GM08714 (cell line): ENCODE results near the gene ADPRHL1.
"Not testable (repeated sequence)": the region's sequence is repeated elsewhere in the genome, so short reads cannot be mapped to it uniquely, and the experiment has no call there.

Source experiments
- H3K4me3 ChIP-seq: fragments of 200-500 bp; sonication (Bioruptor generic); 2 replicates; pipeline ENCODE4 v1.5.1; 2014; ENCODE audit warnings: mild to moderate bottlenecking, low read length, inconsistent platforms
- ZNF274 ChIP-seq: IDR thresholded peaks from 2 replicates; pipeline ENCODE4 v1.6.1; 2012; ENCODE audit warnings: mild to moderate bottlenecking, low read depth, low read length

ADPRHL1 gene

GRCh38 chr13:113387396-113387795 lies 65.9 kb downstream of the ADPRHL1 start:
- no peak overlapping the region for H3K4me3 ChIP-seq
- no peak for TF ChIP-seq ZNF274

DNA sequence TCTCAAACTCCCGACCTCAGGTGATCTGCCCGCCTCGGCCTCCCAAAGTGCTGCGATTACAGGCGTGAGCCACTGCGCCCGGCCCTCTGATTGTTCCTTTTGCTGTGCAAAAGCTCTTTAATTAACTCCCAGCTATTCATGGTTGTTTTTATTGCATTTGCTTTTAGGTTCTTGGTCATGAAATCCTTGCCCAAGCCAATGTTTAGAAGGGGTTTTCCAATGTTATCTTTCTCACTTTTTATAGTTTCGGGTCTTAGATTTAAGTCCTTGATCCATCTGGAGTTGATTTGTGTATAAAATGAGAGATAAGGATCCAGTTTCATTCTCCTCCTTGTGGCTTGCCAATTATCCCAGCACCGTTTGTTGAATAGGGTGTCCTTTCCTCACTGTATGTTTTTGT lies 70.2 kb downstream of the ADPRHL1 start:
- no peak overlapping the region for H3K4me3 ChIP-seq
- TF ChIP-seq ZNF274 = no peak

DNA sequence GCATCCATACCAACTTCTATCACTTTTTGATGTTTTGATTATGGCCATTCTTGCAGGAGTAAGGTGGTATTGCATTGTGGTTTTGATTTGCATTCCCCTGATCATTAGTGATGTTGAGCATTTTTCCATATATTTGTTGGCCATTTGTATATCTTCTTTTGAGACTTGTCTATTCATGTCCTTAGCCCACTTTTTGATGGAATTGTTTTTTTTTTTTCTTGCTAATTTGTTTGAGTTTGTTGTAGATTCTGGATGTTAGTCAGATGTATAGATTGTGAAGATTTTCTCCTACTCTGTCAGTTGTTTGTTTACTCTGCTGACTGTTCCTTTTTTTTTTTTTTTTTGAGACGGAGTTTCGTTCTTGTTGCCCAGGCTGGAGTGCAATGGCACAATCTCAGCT lies 70.7 kb downstream of the ADPRHL1 start:
- H3K4me3 ChIP-seq = not testable (repeated sequence)

DNA sequence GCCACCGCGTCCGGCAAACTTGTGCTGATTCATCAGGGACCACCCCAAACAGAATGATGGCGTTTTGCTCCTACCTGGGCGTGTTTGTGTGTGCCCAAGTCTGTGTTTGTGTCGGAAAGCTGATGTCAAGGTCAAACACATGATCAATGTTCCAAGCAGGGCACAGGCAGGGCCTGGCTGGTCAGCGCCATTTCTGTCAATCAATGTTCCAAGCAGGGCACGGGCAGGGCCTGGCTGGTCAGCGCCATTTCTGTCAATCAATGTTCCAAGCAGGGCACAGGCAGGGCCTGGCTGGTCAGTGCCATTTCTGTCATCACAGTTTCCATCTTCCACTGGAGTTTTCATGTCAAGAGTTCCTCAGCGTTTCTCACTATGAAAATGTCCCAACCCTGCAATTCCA lies 74.5 kb downstream of the ADPRHL1 start:
- no peak overlapping the region for H3K4me3 ChIP-seq

DNA sequence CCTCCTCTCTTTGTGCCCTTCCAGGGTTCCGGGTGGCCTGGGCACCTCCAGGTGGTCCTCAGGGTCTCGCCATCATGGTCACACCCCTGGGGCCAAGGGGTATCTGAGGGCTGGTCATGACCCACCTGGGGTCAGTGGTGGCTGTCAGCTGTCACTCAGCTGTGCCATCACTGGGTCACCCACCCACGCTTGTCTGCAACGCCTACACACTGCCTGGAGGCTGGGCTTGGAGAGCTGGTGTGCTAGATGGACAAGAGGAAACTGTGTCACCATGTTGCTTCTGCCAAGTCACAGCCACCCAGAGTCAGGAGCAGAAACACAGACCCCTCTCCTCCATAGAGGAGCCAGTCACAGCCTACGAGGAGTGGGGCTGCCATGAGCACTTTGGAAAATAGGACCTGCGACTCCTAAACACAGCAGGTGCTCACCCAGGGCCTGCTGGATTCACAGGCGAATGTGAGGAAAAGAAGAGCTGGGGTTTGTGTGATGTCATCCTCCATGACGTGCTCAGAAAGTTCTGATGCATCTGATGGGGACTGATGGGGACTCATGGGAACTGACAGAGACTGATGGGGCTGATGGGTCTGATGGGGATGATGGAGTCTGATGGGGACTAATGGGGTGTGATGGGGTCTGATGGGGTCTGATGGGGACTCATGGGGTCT lies 78.6 kb downstream of the ADPRHL1 start:
- TF ChIP-seq ZNF274 = no peak
- no peak overlapping the region for H3K4me3 ChIP-seq

More for the DNA sequence above, 74.5 kb downstream of the ADPRHL1 start:
- TF ChIP-seq ZNF274 = no peak

GRCh38 chr13:113373811-113374485 lies 79.3 kb downstream of the ADPRHL1 start:
- TF ChIP-seq ZNF274 = no peak
- H3K4me3 ChIP-seq = no peak overlapping the region

- H3K4me3 ChIP-seq = not testable (repeated sequence)
Measured at GRCh38 chr13:113371701-113372100, 81.6 kb downstream of the ADPRHL1 start.

DNA sequence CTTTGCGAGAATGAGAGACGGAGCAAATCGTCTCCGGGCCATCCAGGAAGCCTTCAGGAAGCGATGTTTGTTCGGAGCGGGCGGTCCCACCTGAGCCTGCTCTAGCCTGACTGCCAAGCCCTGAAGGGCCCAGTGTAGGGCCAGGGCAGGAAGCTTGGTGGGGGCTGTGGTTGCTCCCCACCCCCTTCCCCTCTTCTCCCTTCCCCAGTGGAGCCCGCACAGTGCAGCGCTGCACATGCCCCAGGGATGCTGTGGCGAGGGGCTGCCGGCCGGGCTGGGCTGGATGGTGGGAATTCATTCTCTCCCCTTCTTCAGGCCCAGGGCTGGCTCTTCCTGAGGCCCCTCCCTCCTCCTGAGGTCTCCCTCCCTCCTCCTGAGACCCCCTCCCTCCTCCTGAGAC lies 82.2 kb downstream of the ADPRHL1 start:
- no peak overlapping the region for H3K4me3 ChIP-seq
- no peak for TF ChIP-seq ZNF274

DNA sequence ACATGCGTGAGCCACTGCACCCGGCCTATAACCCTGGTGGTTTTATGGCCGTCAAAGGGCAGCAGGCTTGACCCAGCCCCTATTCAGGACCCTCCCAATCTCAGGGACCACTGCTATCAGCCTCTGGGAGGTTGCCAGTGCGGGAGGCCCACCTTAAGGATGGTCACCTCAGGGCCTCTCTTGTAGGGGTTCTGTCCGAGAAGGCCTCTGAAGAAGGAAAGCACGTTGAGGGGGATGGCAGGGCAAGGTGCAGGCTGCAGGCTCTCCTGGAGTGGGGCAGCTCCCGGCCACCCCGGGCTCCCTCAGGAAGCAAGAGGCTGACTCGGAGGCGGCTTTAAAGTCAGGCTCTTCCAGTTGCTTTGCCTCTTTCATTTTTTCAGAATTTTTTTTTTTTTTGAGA lies 83.4 kb downstream of the ADPRHL1 start:
- no peak overlapping the region for H3K4me3 ChIP-seq
- TF ChIP-seq ZNF274 = no peak

DNA sequence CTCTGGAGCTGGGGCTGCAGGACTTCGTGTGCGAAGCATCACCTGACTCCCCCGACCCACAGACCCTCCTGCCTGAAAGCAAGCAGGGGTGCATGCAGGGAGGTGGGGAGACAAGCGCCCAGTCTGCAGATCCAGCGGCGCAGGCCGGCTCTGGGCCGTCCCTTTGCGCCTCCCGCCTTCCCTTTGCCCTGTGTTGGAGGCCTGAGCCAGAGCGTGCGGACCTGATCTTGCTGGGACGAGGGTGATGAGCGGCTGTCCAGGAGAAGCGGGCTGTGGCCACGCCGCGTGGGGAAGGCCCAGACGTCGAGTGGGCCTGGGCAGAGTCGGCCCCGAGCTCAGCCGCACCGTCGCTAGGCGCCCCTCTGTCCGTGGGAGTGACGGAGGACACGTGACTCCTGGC lies 84.1 kb downstream of the ADPRHL1 start:
- no peak for TF ChIP-seq ZNF274
- no peak overlapping the region for H3K4me3 ChIP-seq

- not testable (repeated sequence) for H3K4me3 ChIP-seq
Measured at GRCh38 chr13:113368353-113368752, 84.9 kb downstream of the ADPRHL1 start.

GRCh38 chr13:113367771-113368170 lies 85.5 kb downstream of the ADPRHL1 start:
- H3K4me3 ChIP-seq = no peak overlapping the region
- no peak for TF ChIP-seq ZNF274

DNA sequence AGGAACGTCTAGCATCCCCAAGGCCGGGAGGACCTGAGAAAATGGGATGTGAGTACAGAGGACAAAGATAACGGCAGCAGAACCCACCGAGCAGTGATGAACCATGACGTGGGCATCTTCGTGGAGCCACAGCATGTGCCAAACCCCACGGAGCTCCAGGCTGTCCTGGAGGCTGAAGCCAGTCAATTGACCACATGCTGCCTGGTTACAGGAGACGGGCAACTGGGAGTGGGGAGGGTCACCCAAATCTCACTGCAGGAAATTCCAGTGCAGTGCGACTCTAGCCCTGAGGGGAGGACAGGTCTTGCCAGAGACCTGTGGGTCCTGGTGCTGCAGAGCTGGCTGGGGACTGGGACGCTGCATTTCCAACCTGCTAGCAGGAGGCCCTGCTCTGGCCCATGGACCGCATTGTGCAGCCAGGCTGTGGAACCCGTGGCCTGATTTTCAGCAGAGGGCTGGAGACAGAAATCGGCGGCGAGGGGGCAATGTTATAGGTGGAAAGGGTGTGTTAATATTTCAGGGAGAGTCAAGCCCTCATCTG lies 86.2 kb downstream of the ADPRHL1 start:
- no peak overlapping the region for H3K4me3 ChIP-seq
- TF ChIP-seq ZNF274 = no peak

DNA sequence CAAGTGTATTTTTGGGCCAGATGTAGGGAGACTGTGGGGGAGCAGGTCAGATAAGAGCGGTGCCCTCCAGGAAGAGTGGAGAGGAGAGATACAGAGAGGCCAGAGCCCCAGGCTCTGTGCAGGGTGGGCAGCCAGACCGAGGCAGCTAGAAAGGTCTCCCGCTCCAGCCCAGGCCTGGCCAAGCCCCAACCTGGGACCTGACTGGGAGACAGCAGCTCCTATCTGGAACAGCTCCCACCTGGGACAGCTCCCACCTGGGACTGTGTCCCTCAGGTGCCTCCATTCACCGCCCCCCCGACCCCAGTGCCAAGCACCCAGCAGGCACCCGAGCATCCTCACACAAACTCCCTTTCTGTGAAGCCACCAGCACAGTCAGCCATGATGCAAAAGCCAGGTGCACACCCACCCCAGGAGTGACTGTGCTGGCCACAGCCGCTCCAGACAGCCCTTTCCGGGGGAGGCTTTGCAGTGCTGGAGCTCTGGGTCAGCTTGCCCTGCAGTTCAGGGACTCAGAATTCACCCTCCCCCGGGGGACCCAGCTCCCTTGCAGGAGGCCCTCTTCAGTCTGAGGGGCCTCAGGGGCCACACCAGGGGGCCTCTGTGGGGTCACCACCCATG lies 87.2 kb downstream of the ADPRHL1 start:
- TF ChIP-seq ZNF274 = no peak
- H3K4me3 ChIP-seq = no peak overlapping the region

DNA sequence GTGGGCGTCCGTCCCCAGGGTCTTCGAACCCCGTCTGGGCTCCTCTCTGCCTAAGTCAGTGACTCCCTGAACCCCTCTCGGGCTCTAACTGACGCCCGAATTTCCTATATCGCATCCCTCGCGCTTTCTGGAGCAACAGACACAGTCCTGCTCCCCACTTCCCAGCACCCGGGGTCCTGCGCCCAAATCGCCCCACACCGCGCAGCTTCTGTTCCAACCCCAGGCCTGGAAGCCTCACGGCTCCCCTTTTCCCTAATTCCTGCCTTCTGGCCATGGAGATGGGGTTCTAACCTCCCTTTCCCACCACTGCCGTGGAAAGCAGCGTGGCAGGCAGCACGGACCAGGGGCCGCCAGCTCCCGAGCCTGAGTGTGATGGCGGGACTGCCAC lies 87.7 kb downstream of the ADPRHL1 start:
- TF ChIP-seq ZNF274 = no peak
- H3K4me3 ChIP-seq = no peak overlapping the region
